ENCODE results near the gene RAB19. TPM values are rescaled to one million over a fixed set of nuclear protein-coding genes. Genes with fewer than 3 reads are reported as not detected.

RAB19 gene
- 2.9 TPM for total RNA-seq
- long read RNA-seq, partial matches to known transcripts, result 0 of 1 reads
- long read RNA-seq, other reads (novel, unspliced or antisense), result 1 of 1 reads

- Histone ChIP-seq H3K36me3 (no peaks in the 10 kb centered on the region), H3K27me3 (no peaks in the 10 kb centered on the region), H3K4me3 (peak within 1 kb of the TSS; percentile 52), H3K9me3 (no peaks in the 10 kb centered on the region), H3K4me1 (peaks cover 9% of the 10 kb centered on the region), H3K27ac (peak within 1 kb of the TSS; percentile 28)
- DNase-seq (peak; percentile 77), ATAC-seq (peak; percentile 96)
- intact Hi-C loops (cut with DNase I), result no loop called here
- TF ChIP-seq CTCF (IDR thresholded peaks at IDR 0.05), result no peak
These were observed at the start of gene RAB19 for GRCh38 chr7:140403878-140404564. TSS of gene RAB19 (plus strand) at chr7:140404058. CDS start at chr7:140407647, 3,589 bp downstream.

- H3K27ac ChIP-seq, result no peak overlapping the region
- peaks cover 23% of the 10 kb centered on the region for H3K36me3 ChIP-seq
- no peaks in the 10 kb centered on the region for H3K27me3 ChIP-seq
- H3K4me3 ChIP-seq, result no peak overlapping the region
- intact Hi-C loops (cut with DNase I), result no loop called here
- ATAC-seq, result no peak
- no peaks in the 10 kb centered on the region for H3K4me1 ChIP-seq
- H3K9me3 ChIP-seq, result no peaks in the 10 kb centered on the region
- no peak for DNase-seq
- no peak for TF ChIP-seq CTCF (IDR thresholded peaks at IDR 0.05)
These were observed 45.8 kb upstream of the RAB19 start for GRCh38 chr7:140358024-140358411.

GRCh38 chr7:140358412-140359051, 45.3 kb upstream of the RAB19 start:
- no peak overlapping the region for H3K4me3 ChIP-seq
- intact Hi-C loops (cut with DNase I), result no loop called here
- no peaks in the 10 kb centered on the region for H3K4me1 ChIP-seq
- H3K9me3 ChIP-seq, result no peaks in the 10 kb centered on the region
- H3K27me3 ChIP-seq, result no peaks in the 10 kb centered on the region
- peaks cover 18% of the 10 kb centered on the region for H3K36me3 ChIP-seq
- no peak for TF ChIP-seq CTCF (IDR thresholded peaks at IDR 0.05)
- DNase-seq, result no peak
- peak; percentile 61 for ATAC-seq
- H3K27ac ChIP-seq, result no peak overlapping the region

GRCh38 chr7:140360697-140361229, 43.1 kb upstream of the RAB19 start:
- no peaks in the 10 kb centered on the region for H3K27me3 ChIP-seq
- DNase-seq (no peak), ATAC-seq (no peak)
- intact Hi-C loops (cut with DNase I), result no loop called here
- H3K4me1 ChIP-seq, result no peaks in the 10 kb centered on the region
- no peak overlapping the region for H3K27ac ChIP-seq
- no peaks in the 10 kb centered on the region for H3K9me3 ChIP-seq
- peaks cover under 1% of the 10 kb centered on the region for H3K36me3 ChIP-seq
- no peak overlapping the region for H3K4me3 ChIP-seq
- TF ChIP-seq CTCF (IDR thresholded peaks at IDR 0.05), result no peak

GRCh38 chr7:140364819-140365218, 39.0 kb upstream of the RAB19 start:
- Histone ChIP-seq H3K4me1 (no peaks in the 10 kb centered on the region), H3K27me3 (no peaks in the 10 kb centered on the region), H3K9me3 (no peaks in the 10 kb centered on the region), H3K36me3 (peaks cover 9% of the 10 kb centered on the region), H3K4me3 (no peak overlapping the region), H3K27ac (no peak overlapping the region)
- DNase-seq, result no peak
- TF ChIP-seq CTCF (IDR thresholded peaks at IDR 0.05), result no peak
- ATAC-seq, result no peak
- intact Hi-C loops (cut with DNase I), result no loop called here

All from upper lobe of right lung (tissue), 1 donor.